Measurements from ENCODE around the gene TBC1D25. TPM values are rescaled to one million over a fixed set of nuclear protein-coding genes. Genes with fewer than 3 reads are reported as not detected.

The TBC1D25 gene
- total RNA-seq, 1 donor from 2014 or later = 3.9 TPM

GRCh38 chrX:48512371-48512935 lies 27.1 kb upstream of the TBC1D25 start:
- H3K36me3 ChIP-seq (ENCODE audit: control insufficient read depth, insufficient read depth, low read length) = peaks cover 8% of the 10 kb centered on the region
- no peak overlapping the region for H3K4me3 ChIP-seq (ENCODE audit: low read depth, low read length)
- FAIRE-seq (no peak), DNase-seq (ENCODE audit: low read depth) (no peak)
- no peaks in the 10 kb centered on the region for H3K27me3 ChIP-seq (ENCODE audit: control insufficient read depth, insufficient read depth, low read length)
- no peak for TF ChIP-seq CTCF (IDR thresholded peaks at IDR 0.05; ENCODE audit: insufficient read depth, low read length, severe bottlenecking)

GRCh38 chrX:48513670-48514069 lies 25.8 kb upstream of the TBC1D25 start:
- Histone ChIP-seq H3K36me3 (ENCODE audit: control insufficient read depth, insufficient read depth, low read length) (peaks cover 8% of the 10 kb centered on the region), H3K4me3 (ENCODE audit: low read depth, low read length) (no peak overlapping the region), H3K27me3 (ENCODE audit: control insufficient read depth, insufficient read depth, low read length) (no peaks in the 10 kb centered on the region)
- FAIRE-seq (no peak), DNase-seq (ENCODE audit: low read depth) (no peak)
- no peak for TF ChIP-seq CTCF (IDR thresholded peaks at IDR 0.05; ENCODE audit: insufficient read depth, low read length, severe bottlenecking)

- FAIRE-seq (no peak), DNase-seq (ENCODE audit: low read depth) (peak; percentile 70)
- Histone ChIP-seq H3K4me3 (ENCODE audit: low read depth, low read length) (no peak overlapping the region), H3K27me3 (ENCODE audit: control insufficient read depth, insufficient read depth, low read length) (no peaks in the 10 kb centered on the region), H3K36me3 (ENCODE audit: control insufficient read depth, insufficient read depth, low read length) (peaks cover 8% of the 10 kb centered on the region)
- no peak for TF ChIP-seq CTCF (IDR thresholded peaks at IDR 0.05; ENCODE audit: insufficient read depth, low read length, severe bottlenecking)
Measured at GRCh38 chrX:48514126-48514806, 25.2 kb upstream of the TBC1D25 start.

GRCh38 chrX:48514868-48515460 lies 24.6 kb upstream of the TBC1D25 start:
- FAIRE-seq (no peak), DNase-seq (ENCODE audit: low read depth) (no peak)
- no peak for TF ChIP-seq CTCF (IDR thresholded peaks at IDR 0.05; ENCODE audit: insufficient read depth, low read length, severe bottlenecking)
- no peaks in the 10 kb centered on the region for H3K27me3 ChIP-seq (ENCODE audit: control insufficient read depth, insufficient read depth, low read length)
- no peak overlapping the region for H3K4me3 ChIP-seq (ENCODE audit: low read depth, low read length)
- peaks cover 8% of the 10 kb centered on the region for H3K36me3 ChIP-seq (ENCODE audit: control insufficient read depth, insufficient read depth, low read length)

- TF ChIP-seq CTCF (IDR thresholded peaks at IDR 0.05; ENCODE audit: insufficient read depth, low read length, severe bottlenecking) = no peak
- no peaks in the 10 kb centered on the region for H3K27me3 ChIP-seq (ENCODE audit: control insufficient read depth, insufficient read depth, low read length)
- DNase-seq (ENCODE audit: low read depth) (no peak), FAIRE-seq (no peak)
- no peak overlapping the region for H3K4me3 ChIP-seq (ENCODE audit: low read depth, low read length)
- H3K36me3 ChIP-seq (ENCODE audit: control insufficient read depth, insufficient read depth, low read length) = peaks cover 8% of the 10 kb centered on the region
Measured at GRCh38 chrX:48515842-48516241, 23.7 kb upstream of the TBC1D25 start.
